HG02798 (cell line): Measurements from ENCODE around the gene GARRE1.
"Not testable (repeated sequence)": the region's sequence is repeated elsewhere in the genome, so short reads cannot be mapped to it uniquely, and the experiment has no call there.

Source experiments
- ATAC-seq: cut with Tn5 transposase; IDR thresholded peaks from one replicate; pipeline ENCODE4 v1.9.1; 2021; ENCODE audit warnings: mild to moderate bottlenecking; ENCODE audit not compliant: unreplicated experiment, poor library complexity

The GARRE1 gene

DNA sequence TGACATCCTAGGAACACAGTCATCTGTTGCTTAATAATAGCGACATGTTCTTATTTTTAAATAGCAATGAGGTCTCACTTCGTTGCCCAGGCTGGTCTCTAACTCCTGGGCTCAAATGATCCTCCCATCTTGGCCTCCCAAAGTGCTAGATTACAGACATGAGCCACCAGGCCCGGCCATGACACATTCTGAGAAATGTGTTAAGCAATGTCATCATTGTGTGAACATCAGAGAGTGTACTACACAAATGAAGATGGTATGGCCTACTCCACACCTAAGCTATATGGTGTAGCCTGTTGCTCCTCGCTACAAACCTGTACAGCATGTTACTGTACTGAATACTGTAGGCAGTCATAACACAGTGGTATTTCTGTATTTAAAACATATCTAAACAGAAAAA, 24.6 kb upstream of the GARRE1 start:
- no peak for ATAC-seq

DNA sequence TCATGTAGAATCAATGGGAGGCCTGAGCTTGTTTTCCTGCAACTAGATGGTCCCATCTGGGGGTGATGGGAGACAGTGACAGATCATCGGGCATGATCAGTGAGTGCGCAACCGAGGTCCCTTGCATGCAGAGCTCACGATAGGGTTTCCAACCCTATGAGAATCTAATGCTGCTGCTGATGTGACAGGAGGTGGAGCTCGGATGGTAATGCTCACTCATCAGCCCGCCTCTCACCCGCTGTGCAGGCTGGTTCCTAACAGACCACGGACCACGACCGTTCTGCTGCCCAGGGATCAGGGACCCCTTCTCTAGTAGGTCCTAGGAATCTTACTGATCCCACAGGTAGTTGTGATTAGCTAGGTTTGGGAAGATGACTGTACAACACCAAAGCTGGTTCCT, 23.5 kb upstream of the GARRE1 start:
- ATAC-seq, result no peak

GRCh38 chr19:34231439-34231838, 22.9 kb upstream of the GARRE1 start:
- ATAC-seq, result no peak

- peak; percentile 56 for ATAC-seq
Observed at GRCh38 chr19:34232566-34233481, 21.5 kb upstream of the GARRE1 start.

GRCh38 chr19:34235425-34235940, 18.9 kb upstream of the GARRE1 start:
- no peak for ATAC-seq

- ATAC-seq, result no peak
Observed at GRCh38 chr19:34236035-34236987, 18.0 kb upstream of the GARRE1 start.

DNA sequence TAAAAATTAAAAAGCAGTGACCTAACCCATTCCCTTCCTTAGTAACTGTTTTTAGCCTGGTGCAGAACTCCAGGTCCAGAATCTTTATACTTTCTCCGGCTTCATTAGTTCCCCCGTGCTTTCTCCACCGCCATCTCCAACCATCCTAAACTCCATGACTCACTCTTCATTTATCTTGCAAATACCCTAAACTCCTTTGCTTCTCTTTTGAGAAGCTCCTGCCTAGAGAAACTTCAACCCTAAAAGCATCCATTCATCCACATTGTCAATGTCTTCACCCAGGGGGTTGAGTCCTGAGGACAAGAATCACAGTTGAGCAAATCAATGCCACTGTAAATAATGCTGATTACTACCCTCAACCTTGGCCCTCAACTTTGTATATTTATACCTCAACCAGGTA, 17.1 kb upstream of the GARRE1 start:
- no peak for ATAC-seq

DNA sequence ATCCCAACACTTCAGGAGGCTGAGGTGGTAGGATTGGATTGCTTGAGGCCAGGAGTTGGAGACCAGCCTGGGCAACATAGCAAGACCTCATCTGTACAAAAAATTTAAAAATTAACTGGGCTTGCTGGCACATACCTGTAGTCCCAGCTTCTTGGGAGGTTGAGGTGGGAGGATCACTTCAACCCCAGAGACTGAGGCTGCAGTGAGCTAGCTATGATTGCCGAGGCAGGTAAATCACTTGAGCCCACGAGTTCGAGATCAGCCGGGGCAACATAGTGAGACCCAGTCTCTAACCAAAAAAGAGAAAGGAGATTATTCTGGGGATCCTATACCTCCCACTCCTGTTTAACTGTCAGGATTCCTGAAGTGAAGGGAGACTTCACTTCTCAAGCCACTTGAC, 16.4 kb upstream of the GARRE1 start:
- ATAC-seq, result no peak

GRCh38 chr19:34241513-34242337, 12.6 kb upstream of the GARRE1 start:
- ATAC-seq, result no peak

DNA sequence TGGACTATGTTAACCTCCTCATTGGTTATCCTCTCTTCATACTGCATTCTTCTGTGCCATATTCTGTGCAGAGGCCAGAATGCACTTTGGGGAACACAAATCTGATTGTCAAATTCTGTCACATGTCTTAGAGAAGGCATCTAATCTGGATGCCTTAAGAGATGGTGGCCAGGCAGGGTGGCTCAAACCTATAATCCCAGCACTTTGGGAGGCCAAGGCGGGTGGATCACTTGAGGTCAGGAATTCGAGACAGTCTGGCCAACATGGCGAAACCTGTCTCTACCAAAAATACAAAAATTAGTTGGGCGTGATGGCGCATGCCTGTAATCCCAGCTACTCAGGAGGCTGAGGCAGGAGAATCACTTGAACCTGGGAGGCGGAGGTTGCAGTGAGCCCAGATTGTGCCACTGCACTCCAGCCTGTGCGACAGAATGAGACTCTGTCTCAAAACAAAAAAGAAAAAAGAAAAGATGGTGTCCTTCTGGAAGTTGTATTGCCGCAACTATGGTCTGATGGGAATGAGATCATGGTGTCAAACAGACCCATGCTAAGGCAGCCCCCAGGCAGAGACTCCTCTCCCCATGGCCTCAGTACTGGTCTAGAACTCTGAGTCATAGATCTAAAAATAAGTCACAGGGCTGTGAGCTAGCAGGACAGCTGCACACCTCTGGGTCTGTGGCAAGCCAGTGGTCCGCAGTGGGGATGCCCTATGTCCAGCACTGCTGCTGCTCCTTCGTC, 11.0 kb upstream of the GARRE1 start:
- ATAC-seq, result peak; percentile 60

GRCh38 chr19:34243876-34244578, 10.3 kb upstream of the GARRE1 start:
- no peak for ATAC-seq

DNA sequence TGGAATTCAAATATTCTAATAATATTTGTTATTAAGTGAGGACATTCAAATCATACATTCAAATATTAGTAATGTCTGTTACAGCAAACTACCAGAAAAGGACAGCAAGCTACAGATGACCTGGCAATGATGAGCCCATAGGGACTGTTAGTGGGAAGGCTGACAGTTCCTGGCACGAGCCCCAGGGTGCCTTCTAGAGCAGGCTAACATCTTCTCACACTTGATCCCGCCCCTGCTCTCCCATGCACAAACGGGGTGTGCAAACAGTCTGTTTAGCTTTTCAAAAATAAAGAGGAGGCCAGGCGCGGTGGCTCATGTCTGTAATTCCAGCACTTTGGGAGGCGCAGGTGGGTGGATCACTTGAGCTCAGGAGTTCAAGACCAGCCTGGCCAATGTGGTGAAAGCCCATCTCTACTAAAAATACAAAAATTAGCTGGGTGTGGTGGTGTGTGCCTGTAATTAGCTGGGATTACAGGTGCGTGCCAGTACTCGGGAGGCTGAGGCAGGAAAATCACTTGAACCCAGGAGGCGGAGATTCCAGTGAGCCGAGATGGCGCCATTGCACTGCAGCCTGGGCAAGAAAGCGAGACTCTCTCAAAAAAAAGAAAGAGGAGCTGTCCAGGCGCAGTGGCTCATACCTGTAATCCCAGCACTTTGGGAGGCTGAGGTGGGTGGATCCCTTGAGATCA, 9.6 kb upstream of the GARRE1 start:
- ATAC-seq, result no peak

- ATAC-seq, result no peak
Observed at GRCh38 chr19:34246340-34246739, 8.0 kb upstream of the GARRE1 start.

GRCh38 chr19:34248941-34249340, 5.4 kb upstream of the GARRE1 start:
- ATAC-seq, result no peak

DNA sequence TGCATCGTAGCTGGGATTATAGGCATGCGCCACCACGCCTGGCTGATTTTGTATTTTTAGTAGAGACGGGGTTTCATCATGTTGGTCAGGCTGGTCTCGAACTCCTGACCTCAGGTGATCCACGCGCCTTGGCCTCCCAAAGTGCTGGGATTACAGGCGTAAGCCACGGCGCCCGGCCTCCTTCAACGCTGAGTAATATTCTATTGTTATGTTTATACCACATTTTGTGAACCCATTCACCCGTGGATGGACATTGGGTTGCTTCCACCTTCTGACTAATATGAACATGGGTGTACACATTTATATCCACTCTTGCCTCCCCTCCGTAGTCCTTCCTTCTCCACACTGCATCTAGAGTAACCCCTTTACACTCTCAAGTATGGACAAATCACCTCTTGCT, 1.2 kb upstream of the GARRE1 start:
- not testable (repeated sequence) for ATAC-seq

GRCh38 chr19:34253681-34254045, 691 bp upstream of the GARRE1 start:
- ATAC-seq, result not testable (repeated sequence)

DNA sequence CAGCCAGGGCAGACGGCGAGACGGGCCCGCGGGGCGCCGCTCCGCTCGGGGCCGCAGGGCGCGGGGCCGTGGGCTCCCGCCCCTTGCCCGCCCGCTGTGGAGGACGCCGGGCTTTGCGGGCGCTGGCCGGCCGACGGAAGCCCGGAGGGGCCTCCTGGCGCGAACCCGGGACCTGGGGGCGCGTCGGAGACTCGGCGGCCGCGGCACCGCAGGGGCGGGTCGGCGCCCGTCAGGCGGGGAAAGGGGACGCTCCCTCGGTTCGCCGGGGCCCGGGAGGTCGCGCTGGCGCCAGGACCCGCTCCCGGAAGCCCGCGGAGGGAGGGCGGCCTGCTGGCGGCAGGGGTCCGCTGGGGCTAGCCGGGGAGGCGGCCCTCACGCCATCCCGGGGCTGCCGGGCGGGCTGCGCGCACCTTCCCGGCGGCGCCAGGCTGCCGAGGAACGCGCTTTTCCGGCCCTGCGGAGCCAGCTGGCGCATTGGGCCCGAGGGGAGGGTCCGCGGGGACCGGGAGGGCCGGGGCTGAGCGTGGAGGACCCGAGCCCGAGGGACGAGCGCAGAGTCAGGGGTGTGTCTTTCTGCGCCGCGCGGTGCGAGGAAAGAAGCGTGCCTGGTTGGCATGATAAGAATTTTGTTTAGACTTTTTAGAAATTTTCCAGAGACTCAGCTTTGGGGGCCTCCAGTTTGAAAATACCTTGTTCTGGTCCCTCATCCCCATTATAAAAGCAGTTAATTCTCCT, 511 bp downstream of the GARRE1 start:
- peak; percentile 63 for ATAC-seq

GRCh38 chr19:34255546-34255945, 1.2 kb downstream of the GARRE1 start:
- no peak for ATAC-seq
